ENCODE data around the gene PTPRG. TPM values are rescaled to one million over a fixed set of nuclear protein-coding genes. Genes with fewer than 3 reads are reported as not detected.

The PTPRG gene
- total RNA-seq, 2 donors from 2014 or later, result 0.31 to 1.3 TPM

DNA sequence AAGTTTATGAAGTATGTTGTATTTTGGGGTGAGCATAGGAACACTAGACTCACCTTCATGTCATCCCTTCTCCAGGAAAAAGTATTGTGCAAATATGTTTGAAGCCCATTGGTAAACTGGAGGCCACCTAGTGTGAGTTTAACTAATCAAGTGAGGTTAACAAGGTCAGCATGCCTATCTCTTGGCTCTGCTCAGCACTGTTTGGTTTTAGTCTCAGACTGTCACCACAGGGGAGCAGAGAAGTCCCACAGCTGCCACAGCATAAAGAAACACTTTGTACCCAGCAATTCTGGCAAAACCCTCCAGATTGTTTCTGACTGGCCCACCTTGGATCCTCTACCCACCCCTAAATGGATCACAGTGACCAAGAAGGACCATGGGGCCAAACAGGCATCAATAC, 659.2 kb downstream of the PTPRG start:
- H3K9me3 Mint-ChIP-seq, result no peaks in the 10 kb centered on the region
- no peak overlapping the region for H3K27ac Mint-ChIP-seq
- no peak overlapping the region for H3K4me3 Mint-ChIP-seq
- ATAC-seq (replicated peaks in 1 of 2), result no peak
- no peak for DNase-seq
- H3K4me1 Mint-ChIP-seq (ENCODE audit: low read depth), result no peaks in the 10 kb centered on the region
- H3K27me3 Mint-ChIP-seq (ENCODE audit: low read depth), result peaks cover 7% of the 10 kb centered on the region
- no peaks in the 10 kb centered on the region for H3K36me3 Mint-ChIP-seq (ENCODE audit: insufficient read depth in 2 of 2)

DNA sequence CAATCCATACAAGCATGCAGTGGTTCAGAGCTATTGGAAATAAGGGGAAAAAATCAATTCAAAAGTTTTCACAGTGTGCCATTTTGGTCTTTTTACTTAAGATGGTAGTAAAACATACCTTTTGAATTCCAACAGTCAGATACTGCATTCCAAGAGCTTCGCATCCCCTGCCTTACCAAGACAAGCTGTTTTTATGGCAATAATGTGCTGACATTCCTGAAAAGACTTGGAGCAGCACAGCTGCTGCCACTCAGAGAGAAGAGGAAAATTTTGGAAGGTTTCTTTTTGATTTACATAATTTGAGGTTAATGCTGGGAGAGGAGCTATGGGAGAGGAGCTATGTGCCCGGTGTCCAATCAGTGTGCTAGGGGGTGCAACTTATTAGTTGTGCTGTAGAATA, 663.7 kb downstream of the PTPRG start:
- DNase-seq (no peak), ATAC-seq (replicated peaks in 1 of 2) (no peak)
- Mint-ChIP-seq H3K27ac (no peak overlapping the region), H3K4me1 (ENCODE audit: low read depth) (no peaks in the 10 kb centered on the region), H3K27me3 (ENCODE audit: low read depth) (no peaks in the 10 kb centered on the region), H3K9me3 (no peaks in the 10 kb centered on the region), H3K36me3 (ENCODE audit: insufficient read depth in 2 of 2) (no peaks in the 10 kb centered on the region), H3K4me3 (no peak overlapping the region)

DNA sequence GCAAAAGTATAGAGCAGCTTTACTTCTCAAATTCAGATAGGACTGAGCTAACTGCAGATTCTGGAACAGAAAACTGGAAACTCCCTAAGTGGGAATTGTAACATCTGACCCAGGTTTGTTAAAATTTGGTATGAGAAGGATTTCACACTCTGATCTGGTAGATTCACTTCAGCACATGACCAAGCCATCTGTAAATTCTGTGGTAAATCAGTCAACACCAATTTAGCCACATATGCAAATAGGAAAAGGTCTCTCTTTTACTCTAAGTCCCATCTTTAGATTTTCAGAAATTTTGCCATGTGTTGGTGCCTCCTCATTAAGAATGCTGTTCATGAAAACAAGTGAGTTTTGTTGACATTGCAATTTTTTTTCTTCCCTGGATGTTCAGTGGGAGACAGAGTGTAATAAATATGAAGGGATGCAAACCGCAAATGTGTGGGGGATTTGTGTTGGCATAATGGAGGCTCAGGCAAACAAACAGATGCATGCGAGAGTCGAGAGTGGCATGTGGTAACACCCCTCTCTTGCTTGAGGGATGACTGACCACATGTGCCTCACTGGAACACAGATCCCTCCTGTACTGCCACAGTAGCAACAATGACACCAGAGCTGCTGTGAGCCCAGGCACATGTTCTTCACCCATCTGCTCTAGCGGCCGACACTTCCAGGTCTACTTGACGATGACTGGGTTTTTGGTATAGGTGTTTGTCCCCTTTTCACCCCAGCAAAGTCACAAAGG, 665.4 kb downstream of the PTPRG start:
- ATAC-seq (replicated peaks in 1 of 2) (no peak), DNase-seq (no peak)
- Mint-ChIP-seq H3K9me3 (no peaks in the 10 kb centered on the region), H3K4me1 (ENCODE audit: low read depth) (no peaks in the 10 kb centered on the region), H3K36me3 (ENCODE audit: insufficient read depth in 2 of 2) (no peaks in the 10 kb centered on the region), H3K27me3 (ENCODE audit: low read depth) (peaks cover 9% of the 10 kb centered on the region), H3K4me3 (no peak overlapping the region), H3K27ac (no peak overlapping the region)

DNA sequence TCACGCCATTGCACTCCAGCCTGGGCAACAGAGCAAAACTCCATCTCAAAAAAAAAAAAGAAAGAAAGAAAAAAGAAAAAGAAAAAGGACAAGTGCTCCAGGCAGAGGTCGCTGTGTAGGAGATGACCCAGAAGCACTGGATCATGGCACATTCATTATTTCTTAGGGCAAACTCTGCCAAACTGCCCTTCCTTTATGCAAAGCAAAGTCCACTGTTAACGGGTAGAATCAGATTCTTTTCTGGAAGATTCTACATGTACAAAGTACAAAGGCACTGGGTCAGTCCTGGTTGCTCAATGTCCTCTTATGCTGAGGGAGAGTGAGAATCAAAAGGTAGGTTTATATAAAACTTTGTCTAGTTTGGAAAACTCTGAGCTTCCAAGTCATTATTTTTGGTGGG, 667.1 kb downstream of the PTPRG start:
- Mint-ChIP-seq H3K36me3 (ENCODE audit: insufficient read depth in 2 of 2) (no peaks in the 10 kb centered on the region), H3K4me1 (ENCODE audit: low read depth) (no peaks in the 10 kb centered on the region), H3K27me3 (ENCODE audit: low read depth) (peaks cover 15% of the 10 kb centered on the region), H3K27ac (no peak overlapping the region), H3K4me3 (no peak overlapping the region), H3K9me3 (no peaks in the 10 kb centered on the region)
- DNase-seq, result no peak
- no peak for ATAC-seq (replicated peaks in 1 of 2)

DNA sequence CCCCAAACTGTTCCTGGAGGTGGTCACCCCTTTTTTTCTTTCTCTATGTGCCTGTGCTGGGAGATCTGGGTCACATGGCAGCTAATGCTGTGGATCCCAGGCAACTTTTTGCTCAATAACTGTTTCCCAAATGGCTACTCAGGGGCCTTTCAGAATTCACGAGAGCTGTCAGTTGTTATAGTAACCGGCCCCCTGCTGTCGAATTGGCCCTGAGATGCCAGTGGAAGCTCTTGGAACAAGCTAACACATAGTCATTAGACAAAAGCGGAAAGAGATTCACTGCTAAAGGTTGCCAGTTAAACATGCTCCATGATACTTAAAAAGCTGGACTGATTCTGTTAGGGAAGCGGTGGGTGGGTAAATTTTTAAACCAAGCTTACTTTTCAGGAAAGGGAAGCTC, 667.8 kb downstream of the PTPRG start:
- DNase-seq, result no peak
- Mint-ChIP-seq H3K4me1 (ENCODE audit: low read depth) (no peaks in the 10 kb centered on the region), H3K36me3 (ENCODE audit: insufficient read depth in 2 of 2) (no peaks in the 10 kb centered on the region), H3K9me3 (no peaks in the 10 kb centered on the region), H3K27me3 (ENCODE audit: low read depth) (peaks cover 20% of the 10 kb centered on the region), H3K27ac (no peak overlapping the region), H3K4me3 (no peak overlapping the region)
- no peak for ATAC-seq (replicated peaks in 1 of 2)

DNA sequence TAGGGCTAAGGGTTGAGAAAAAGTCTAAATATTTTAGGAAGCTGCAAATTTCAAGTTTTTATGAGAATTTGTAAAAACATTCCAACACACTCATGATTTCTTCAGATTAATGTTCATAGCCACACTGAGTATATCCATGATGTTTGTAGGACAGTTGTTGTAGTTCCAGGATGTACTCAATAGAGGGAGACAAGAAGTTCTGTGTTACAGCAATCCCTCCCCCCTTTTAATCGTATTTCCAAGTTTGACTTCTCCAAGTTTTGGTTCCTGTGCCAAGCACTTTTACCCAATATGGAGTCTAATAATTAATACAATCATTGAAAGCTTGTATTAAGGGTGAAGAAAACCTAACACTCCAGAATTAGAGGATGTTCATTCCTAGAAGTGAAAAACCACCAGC, 668.5 kb downstream of the PTPRG start:
- H3K4me1 Mint-ChIP-seq (ENCODE audit: low read depth), result no peaks in the 10 kb centered on the region
- no peaks in the 10 kb centered on the region for H3K36me3 Mint-ChIP-seq (ENCODE audit: insufficient read depth in 2 of 2)
- no peak for ATAC-seq (replicated peaks in 1 of 2)
- no peaks in the 10 kb centered on the region for H3K9me3 Mint-ChIP-seq
- no peak overlapping the region for H3K4me3 Mint-ChIP-seq
- no peak overlapping the region for H3K27ac Mint-ChIP-seq
- DNase-seq, result no peak
- peaks cover 22% of the 10 kb centered on the region for H3K27me3 Mint-ChIP-seq (ENCODE audit: low read depth)

DNA sequence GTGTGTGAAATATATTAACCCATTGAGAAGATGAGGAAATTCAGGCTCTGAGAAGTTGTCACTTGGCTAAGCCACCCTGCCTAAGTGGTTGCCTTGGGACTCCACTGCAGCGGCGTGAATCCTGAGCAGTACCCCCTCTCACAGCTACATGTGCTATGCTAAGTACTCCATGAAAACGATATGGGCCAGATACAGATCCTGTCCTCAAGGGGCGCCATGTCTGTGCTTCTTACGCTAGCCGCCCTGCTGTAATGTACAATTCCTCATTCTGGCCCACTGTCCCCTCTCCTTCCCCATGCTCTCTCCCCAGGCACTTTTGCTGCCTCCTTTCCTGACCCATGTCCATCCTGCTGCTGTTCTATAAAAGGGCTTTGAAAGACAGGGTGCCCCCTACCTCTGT, 671.7 kb downstream of the PTPRG start:
- no peaks in the 10 kb centered on the region for H3K9me3 Mint-ChIP-seq
- no peak for DNase-seq
- H3K27ac Mint-ChIP-seq, result no peak overlapping the region
- peaks cover 22% of the 10 kb centered on the region for H3K27me3 Mint-ChIP-seq (ENCODE audit: low read depth)
- no peak for ATAC-seq (replicated peaks in 1 of 2)
- H3K4me3 Mint-ChIP-seq, result no peak overlapping the region
- H3K36me3 Mint-ChIP-seq (ENCODE audit: insufficient read depth in 2 of 2), result no peaks in the 10 kb centered on the region
- no peaks in the 10 kb centered on the region for H3K4me1 Mint-ChIP-seq (ENCODE audit: low read depth)

DNA sequence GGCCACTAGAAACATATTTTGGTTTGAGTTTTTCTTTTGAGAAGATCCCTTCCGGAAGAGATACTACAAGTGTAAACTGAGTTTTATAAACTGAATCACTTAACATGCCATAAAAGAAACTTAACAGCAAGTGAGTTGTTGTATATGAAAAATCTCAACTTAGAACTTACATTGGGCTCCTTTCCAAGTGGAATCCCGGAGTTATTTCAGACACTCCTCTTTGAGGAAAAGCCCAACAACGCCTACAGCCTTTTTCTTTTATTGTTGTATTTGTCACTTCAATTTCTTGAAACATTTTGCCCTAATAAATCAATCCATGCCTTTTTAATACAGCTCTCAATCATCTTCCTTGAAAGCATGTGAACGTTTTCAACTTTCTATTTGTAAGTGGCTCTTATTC, 674.6 kb downstream of the PTPRG start:
- Mint-ChIP-seq H3K27me3 (ENCODE audit: low read depth) (peaks cover 29% of the 10 kb centered on the region), H3K36me3 (ENCODE audit: insufficient read depth in 2 of 2) (no peaks in the 10 kb centered on the region), H3K4me1 (ENCODE audit: low read depth) (no peaks in the 10 kb centered on the region), H3K4me3 (no peak overlapping the region), H3K27ac (no peak overlapping the region), H3K9me3 (no peaks in the 10 kb centered on the region)
- ATAC-seq (replicated peaks in 1 of 2) (no peak), DNase-seq (no peak)

DNA sequence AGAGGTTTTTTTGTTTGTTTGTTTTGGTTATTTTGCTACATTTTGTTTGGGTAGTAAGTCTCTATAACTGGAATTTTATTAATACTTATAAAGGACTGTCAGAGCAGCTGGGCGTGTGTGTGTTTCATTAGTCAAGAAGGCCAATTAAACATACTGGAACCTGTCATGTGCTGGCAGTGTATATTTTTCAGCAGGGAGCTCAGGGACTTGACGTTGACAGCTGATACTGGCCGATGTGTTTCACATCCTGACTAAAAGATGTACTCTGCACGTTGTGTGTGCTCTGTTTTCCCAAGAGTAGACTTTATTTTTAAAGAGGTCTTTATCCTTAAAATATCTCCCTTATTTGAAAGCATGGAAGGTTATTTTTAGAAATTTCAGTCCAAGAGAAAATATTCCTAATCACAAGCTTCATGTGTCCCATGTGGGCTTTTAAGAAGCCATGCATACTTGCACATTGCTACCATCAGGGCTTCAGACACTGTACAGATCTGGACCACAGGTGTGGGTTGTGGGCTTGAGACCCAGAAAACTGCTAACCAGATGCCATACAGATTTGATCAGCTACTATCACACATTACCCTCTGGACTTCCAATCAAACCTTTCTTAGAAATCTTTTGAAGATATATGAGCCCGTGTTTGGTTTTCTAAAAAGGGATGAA, 676.0 kb downstream of the PTPRG start:
- H3K9me3 Mint-ChIP-seq, result no peaks in the 10 kb centered on the region
- no peak overlapping the region for H3K27ac Mint-ChIP-seq
- DNase-seq, result no peak
- H3K4me3 Mint-ChIP-seq, result no peak overlapping the region
- ATAC-seq (replicated peaks in 1 of 2), result no peak
- no peaks in the 10 kb centered on the region for H3K4me1 Mint-ChIP-seq (ENCODE audit: low read depth)
- H3K36me3 Mint-ChIP-seq (ENCODE audit: insufficient read depth in 2 of 2), result no peaks in the 10 kb centered on the region
- H3K27me3 Mint-ChIP-seq (ENCODE audit: low read depth), result peaks cover 24% of the 10 kb centered on the region

DNA sequence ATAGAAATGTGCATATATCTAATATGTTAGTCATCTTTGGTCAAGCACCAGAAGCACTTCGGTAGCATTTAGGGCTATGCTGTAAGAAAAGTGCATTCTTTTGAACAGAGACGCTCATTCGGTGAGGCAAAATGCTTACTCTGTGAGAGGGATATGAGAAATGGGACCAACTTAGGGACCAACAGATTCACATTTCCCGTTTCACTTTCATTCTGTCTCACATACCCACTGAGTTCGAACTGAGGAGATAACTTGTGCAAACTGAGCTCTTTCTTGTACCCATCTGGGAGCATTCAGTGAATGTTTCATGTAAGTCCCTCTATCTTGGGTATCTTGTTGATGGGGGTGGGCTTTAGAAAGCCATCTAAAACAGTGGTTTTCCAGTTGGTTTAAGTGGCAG, 676.6 kb downstream of the PTPRG start:
- no peak for ATAC-seq (replicated peaks in 1 of 2)
- Mint-ChIP-seq H3K27ac (no peak overlapping the region), H3K9me3 (no peaks in the 10 kb centered on the region), H3K27me3 (ENCODE audit: low read depth) (peaks cover 24% of the 10 kb centered on the region), H3K4me1 (ENCODE audit: low read depth) (no peaks in the 10 kb centered on the region), H3K4me3 (no peak overlapping the region), H3K36me3 (ENCODE audit: insufficient read depth in 2 of 2) (no peaks in the 10 kb centered on the region)
- no peak for DNase-seq

DNA sequence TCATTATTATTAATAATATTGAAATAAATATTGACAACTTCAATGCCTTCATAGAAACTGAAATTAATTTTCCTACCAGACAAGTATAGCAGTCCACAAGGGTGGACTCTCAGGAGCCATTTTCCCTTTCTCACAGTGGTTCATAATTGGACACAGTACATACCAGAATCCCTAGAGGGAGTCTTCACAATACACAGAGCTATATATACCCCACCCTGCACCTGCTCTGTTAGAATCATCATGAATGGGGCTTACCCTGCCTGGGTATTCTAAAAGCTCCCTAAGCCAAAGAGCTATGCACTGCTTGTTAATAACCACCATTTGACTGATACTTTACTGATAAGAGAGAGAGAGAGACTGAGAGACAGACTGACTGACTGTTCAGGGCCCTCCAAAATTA, 677.1 kb downstream of the PTPRG start:
- no peak overlapping the region for H3K27ac Mint-ChIP-seq
- H3K9me3 Mint-ChIP-seq, result no peaks in the 10 kb centered on the region
- no peaks in the 10 kb centered on the region for H3K4me1 Mint-ChIP-seq (ENCODE audit: low read depth)
- DNase-seq (no peak), ATAC-seq (replicated peaks in 1 of 2) (no peak)
- H3K27me3 Mint-ChIP-seq (ENCODE audit: low read depth), result peaks cover 22% of the 10 kb centered on the region
- H3K4me3 Mint-ChIP-seq, result no peak overlapping the region
- H3K36me3 Mint-ChIP-seq (ENCODE audit: insufficient read depth in 2 of 2), result no peaks in the 10 kb centered on the region

DNA sequence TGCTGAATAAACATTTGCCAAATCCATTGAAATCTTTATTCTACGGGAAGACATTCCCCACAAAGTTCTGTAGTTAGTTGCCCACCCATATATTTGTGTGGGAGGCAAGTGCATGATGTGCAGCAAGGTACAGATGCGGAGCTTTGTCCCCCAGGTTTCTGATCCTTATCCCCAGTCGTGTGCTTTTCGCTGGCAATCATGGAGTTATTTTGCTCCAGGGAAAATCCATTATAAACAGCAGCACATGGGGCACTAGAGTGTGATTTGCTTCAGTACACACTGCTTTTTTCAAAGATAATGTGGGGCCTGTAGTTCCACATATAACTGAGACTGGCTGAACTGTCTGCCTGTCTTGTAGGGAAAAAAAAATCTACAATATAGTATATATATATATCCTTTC, 679.9 kb downstream of the PTPRG start:
- Mint-ChIP-seq H3K4me1 (ENCODE audit: low read depth) (no peaks in the 10 kb centered on the region), H3K27ac (no peak overlapping the region), H3K36me3 (ENCODE audit: insufficient read depth in 2 of 2) (no peaks in the 10 kb centered on the region), H3K4me3 (no peak overlapping the region), H3K9me3 (no peaks in the 10 kb centered on the region), H3K27me3 (ENCODE audit: low read depth) (peaks cover 27% of the 10 kb centered on the region)
- ATAC-seq (replicated peaks in 1 of 2) (no peak), DNase-seq (no peak)

DNA sequence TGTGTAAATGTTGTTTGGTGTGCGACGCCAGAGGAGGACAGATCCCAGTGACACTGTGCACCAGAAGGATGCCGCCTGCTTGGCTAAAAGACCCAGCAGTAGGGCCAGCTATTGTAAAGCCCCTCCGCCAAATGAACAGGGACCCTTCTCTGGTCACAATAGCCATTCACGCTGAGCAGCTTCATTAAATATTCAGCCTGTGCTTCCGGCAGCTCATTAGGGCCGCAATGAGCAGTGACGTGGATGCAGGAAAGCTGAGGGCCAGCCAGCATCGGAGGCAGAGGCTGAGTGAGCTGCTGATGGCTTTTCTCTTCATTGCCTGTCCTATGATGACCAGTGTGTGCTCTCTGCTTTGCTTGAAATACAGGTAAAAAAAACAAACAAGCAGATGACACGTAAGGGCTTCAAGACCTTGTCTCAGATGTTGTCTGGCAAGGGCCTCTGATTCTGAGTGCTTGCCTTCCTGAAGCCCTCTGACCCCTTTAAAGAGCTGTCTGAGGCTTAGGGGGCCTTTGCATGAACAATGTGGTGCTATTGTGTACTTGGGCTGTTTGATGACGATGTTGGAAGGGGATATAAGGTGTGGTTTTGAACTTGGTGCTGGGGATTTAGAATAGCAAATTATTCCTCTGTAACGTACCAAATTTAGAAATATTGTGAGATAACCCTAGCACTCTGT, 681.6 kb downstream of the PTPRG start:
- Mint-ChIP-seq H3K4me3 (no peak overlapping the region), H3K27me3 (ENCODE audit: low read depth) (peaks cover 34% of the 10 kb centered on the region), H3K36me3 (ENCODE audit: insufficient read depth in 2 of 2) (no peaks in the 10 kb centered on the region), H3K27ac (no peak overlapping the region), H3K4me1 (ENCODE audit: low read depth) (no peaks in the 10 kb centered on the region), H3K9me3 (no peaks in the 10 kb centered on the region)
- DNase-seq, result no peak
- no peak for ATAC-seq (replicated peaks in 1 of 2)

All from activated T-cell treated with anti-CD3 and anti-CD28 coated beads, Interleukin-2, amount 50 U/mL, for 72 hours (primary cell).